Measurements from ENCODE around the gene SAPCD1. TPM values are rescaled to one million over a fixed set of nuclear protein-coding genes. Genes with fewer than 3 reads are reported as not detected.

SAPCD1 gene
- total and polyA plus RNA-seq, 2 donors (not counting 3 experiments of a cell fraction or from before 2014, with no cell fraction given): 1.6 to 11.7 TPM

- no peak within 1 kb of the TSS for H3K27ac ChIP-seq (ENCODE audit: insufficient read depth, low read depth, low read length)
- no peak for DNase-seq (ENCODE audit: low read depth, low spot score)
- FAIRE-seq: no peak
- dilution Hi-C loops (cut with MboI; ENCODE audit: extremely low pct_ligation_motif_present, low sequenced_read_pairs): no loop called here
- peaks cover 8% of the 10 kb centered on the region for H3K4me1 ChIP-seq (ENCODE audit: control insufficient read depth, extremely low read depth, insufficient read depth, low read length)
- BruUV-seq (replicated peaks): no TSS peak
- ChIA-PET CTCF (interaction anchor here (1.5 to 3.0 kb wide), 4 partner anchors 8 to 115 kb away, joined by 4 to 9 read pairs (median 7); partner anchors contain the start of genes ABHD16A and MPIG6B), POLR2A (interaction anchor here (2.0 kb wide), 1 partner anchor 9 kb away, joined by 10 read pairs; no protein-coding TSS in a partner anchor)
- no peak within 1 kb of the TSS for H3K4me2 ChIP-seq (ENCODE audit: insufficient read depth, low read length)
- H3K27me3 ChIP-seq (ENCODE audit: control insufficient read depth in 2 of 2, insufficient read depth in 2 of 2, low read length in 2 of 2): no peaks in the 10 kb centered on the region
- H3K9me3 ChIP-seq (replicated peaks; ENCODE audit: control insufficient read depth, insufficient read depth, low read length): no peaks in the 10 kb centered on the region
- H3K9ac ChIP-seq (replicated peaks; ENCODE audit: extremely low read depth, insufficient read depth, low read length): no peak within 1 kb of the TSS
- intact Hi-C loops (cut with micrococcal nuclease): no loop called here
- H3K9me1 ChIP-seq (replicated peaks; ENCODE audit: control insufficient read depth, extremely low read depth, insufficient read depth, low read length): no peaks in the 10 kb centered on the region
- H4K20me1 ChIP-seq (replicated peaks; ENCODE audit: control insufficient read depth, extremely low read depth, insufficient read depth, low read length): no peaks in the 10 kb centered on the region
- TF ChIP-seq MAX (IDR thresholded peaks at IDR 0.05; ENCODE audit: insufficient read depth, insufficient read length) (no peak), MYC (IDR thresholded peaks at IDR 0.05; ENCODE audit: low read depth, low read length) (no peak), JUN (IDR thresholded peaks at IDR 0.05; ENCODE audit: borderline replicate concordance, insufficient read depth, insufficient read length, low read depth) (no peak), CTCF (IDR thresholded peaks at IDR 0.05; ENCODE audit: extremely low read depth in 1 of 2, insufficient read depth in 1 of 2, low read depth in 1 of 2, low read length in 2 of 2) (no peak), FOS (IDR thresholded peaks at IDR 0.05; ENCODE audit: borderline replicate concordance, insufficient read depth, low read length) (no peak), POLR2AphosphoS5 (IDR thresholded peaks at IDR 0.05; ENCODE audit: insufficient read depth, low read depth, low read length) (no peak), EZH2 (IDR thresholded peaks at IDR 0.05; ENCODE audit: borderline replicate concordance, low read depth, low read length, severe bottlenecking) (no peak), GATA2 (IDR thresholded peaks at IDR 0.05; ENCODE audit: insufficient read depth, insufficient read length, low read depth, low read length) (no peak), POLR2A (IDR thresholded peaks at IDR 0.05; ENCODE audit: low read depth, low read length) (no peak)
- H3K36me3 ChIP-seq (ENCODE audit: control insufficient read depth in 2 of 2, extremely low read depth in 1 of 2, insufficient read depth in 2 of 2, low read length in 2 of 2): no peaks in the 10 kb centered on the region
- H2AFZ ChIP-seq (ENCODE audit: low read depth, low read length): no peak within 1 kb of the TSS
- H3K79me2 ChIP-seq (ENCODE audit: control insufficient read depth, insufficient read depth, low read length): no peaks in the 10 kb centered on the region
- no peak within 1 kb of the TSS for H3K4me3 ChIP-seq (replicated peaks in 1 of 3; ENCODE audit: insufficient read depth in 1 of 3, low read depth in 1 of 3, low read length in 3 of 3)
These were observed 47.2 kb upstream of the SAPCD1 start, which contains the start of gene LY6G6D for GRCh38 chr6:31715022-31715958. LY6G6D (plus strand) TSS chr6:31715348; CDS start chr6:31715356, 8 bp downstream.

Data from endothelial cell of umbilical vein (primary cell).